ENCODE results near the gene IQCE. TPM values are rescaled to one million over a fixed set of nuclear protein-coding genes. Genes with fewer than 3 reads are reported as not detected.

IQCE gene
- total RNA-seq, 6 donors from 2014 or later, result 18.0 to 51.3 (median 23.9) TPM

DNA sequence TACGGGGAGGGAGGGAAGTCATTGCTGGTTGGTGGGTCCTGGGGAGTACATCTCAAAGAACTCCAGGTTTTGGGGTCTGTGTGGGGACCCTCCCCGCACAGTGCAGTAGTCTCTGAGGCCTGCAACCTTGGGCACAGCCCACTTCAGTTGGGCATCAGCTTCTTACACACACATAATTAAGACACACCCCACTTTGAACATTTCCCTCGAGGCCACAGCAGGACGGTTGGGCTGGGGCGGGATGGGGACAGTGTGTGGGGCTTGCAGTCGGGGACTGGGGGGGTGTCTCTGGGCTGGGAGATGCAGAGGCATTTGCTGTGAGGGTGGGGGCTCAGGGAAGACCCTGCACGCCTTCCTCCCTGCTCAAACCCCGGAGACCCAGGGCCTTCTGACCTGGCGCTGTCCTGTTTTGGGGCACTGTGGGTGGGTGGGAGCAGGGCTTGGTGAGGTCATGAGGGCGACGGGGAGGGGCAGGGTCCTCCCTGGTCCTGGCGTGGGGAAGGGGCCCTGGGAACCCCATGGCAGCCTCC, 38.0 kb upstream of the IQCE start:
- Histone ChIP-seq H3K27ac (peak overlapping the region; percentile 83 to 96 (median 90)), H3K27me3 (peaks cover 0 to 5% (median 1%) of the 10 kb centered on the region in 4 donors), H3K4me1 (peaks cover 65 to 73% (median 68%) of the 10 kb centered on the region in 4 donors), H3K4me3 (peak overlapping the region; percentile 8 to 71 (median 62)), H3K36me3 (peaks cover 0 to 8% (median 7%) of the 10 kb centered on the region in 4 donors), H3K9me3 (no peaks in the 10 kb centered on the region)
- WGBS, 2 donors, result 11 to 20% methylated on average over 3 to 7 of the region's 12 CpGs
- DNase-seq (no peak), ATAC-seq (ENCODE audit: low FRiP score in 2 of 2) (no peak)
- TF ChIP-seq, protein P1, sequence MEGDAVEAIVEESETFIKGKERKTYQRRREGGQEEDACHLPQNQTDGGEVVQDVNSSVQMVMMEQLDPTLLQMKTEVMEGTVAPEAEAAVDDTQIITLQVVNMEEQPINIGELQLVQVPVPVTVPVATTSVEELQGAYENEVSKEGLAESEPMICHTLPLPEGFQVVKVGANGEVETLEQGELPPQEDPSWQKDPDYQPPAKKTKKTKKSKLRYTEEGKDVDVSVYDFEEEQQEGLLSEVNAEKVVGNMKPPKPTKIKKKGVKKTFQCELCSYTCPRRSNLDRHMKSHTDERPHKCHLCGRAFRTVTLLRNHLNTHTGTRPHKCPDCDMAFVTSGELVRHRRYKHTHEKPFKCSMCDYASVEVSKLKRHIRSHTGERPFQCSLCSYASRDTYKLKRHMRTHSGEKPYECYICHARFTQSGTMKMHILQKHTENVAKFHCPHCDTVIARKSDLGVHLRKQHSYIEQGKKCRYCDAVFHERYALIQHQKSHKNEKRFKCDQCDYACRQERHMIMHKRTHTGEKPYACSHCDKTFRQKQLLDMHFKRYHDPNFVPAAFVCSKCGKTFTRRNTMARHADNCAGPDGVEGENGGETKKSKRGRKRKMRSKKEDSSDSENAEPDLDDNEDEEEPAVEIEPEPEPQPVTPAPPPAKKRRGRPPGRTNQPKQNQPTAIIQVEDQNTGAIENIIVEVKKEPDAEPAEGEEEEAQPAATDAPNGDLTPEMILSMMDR (IDR thresholded peaks at IDR 0.05), result no peak
- TF ChIP-seq POLR2A (IDR thresholded peaks at IDR 0.05) (no peak), EP300 (IDR thresholded peaks at IDR 0.05) (no peak), POLR2AphosphoS5 (IDR thresholded peaks at IDR 0.05) (no peak)

GRCh38 chr7:2521341-2521745, 37.4 kb upstream of the IQCE start:
- peak in 1 of 2 donors; percentile 83 for DNase-seq
- H3K36me3 ChIP-seq, result peaks cover 0 to 13% (median 9%) of the 10 kb centered on the region in 4 donors
- H3K27me3 ChIP-seq, result peaks cover 0 to 5% (median 1%) of the 10 kb centered on the region in 4 donors
- WGBS, 2 donors, result 33% methylated on average over 13 of the region's 21 CpGs; no CpG with 5 or more reads in 1 of the 2 donors
- TF ChIP-seq POLR2A (IDR thresholded peaks at IDR 0.05), result no peak
- no peak for TF ChIP-seq POLR2AphosphoS5 (IDR thresholded peaks at IDR 0.05)
- TF ChIP-seq, protein P1 (IDR thresholded peaks at IDR 0.05), result no peak
- TF ChIP-seq EP300 (IDR thresholded peaks at IDR 0.05), result no peak
- ATAC-seq (ENCODE audit: low FRiP score in 2 of 2), result no peak
- peak overlapping the region; percentile 8 to 71 (median 62) for H3K4me3 ChIP-seq
- H3K27ac ChIP-seq, result peak overlapping the region; percentile 83 to 96 (median 90)
- peaks cover 65 to 78% (median 73%) of the 10 kb centered on the region in 4 donors for H3K4me1 ChIP-seq
- H3K9me3 ChIP-seq, result no peaks in the 10 kb centered on the region

DNA sequence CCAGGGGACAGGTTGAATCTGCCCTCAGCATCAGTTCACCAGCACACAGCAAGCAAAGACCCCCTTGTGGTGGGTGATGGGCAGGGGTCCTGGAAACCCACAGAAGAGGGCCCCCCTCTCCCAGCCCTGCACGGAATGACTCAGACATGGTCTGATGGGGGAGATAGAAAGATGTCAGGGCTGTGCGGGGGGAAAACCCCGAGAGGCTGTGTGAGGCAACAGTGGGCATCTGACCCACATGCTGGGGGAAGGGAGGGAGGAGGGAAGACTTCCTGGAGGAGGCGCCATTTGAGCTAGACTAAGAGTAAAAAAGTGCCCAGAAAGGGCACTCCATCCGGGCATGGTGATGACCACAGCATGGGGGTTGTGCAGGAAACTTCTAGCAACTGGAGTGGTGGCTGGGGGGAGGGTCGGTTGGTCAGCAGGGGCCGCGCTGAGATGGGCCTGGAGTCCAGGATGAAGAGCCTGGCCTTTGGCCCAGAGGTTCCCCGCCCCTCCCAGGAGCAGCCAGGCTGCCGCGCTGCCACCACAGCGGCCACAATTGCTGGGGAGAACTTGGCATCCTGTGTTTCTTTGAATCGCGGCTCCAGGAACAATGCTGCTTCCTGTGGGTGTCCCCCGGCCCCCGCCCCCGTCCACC, 36.7 kb upstream of the IQCE start:
- peak overlapping the region in 3 of 4 donors; percentile 56 to 71 (median 68) for H3K4me3 ChIP-seq
- H3K27ac ChIP-seq, result peak overlapping the region; percentile 83 to 96 (median 90)
- ATAC-seq (ENCODE audit: low FRiP score in 2 of 2), result no peak
- 11 to 30% methylated on average over 8 to 12 of the region's 17 CpGs for WGBS, 2 donors
- H3K4me1 ChIP-seq, result peaks cover 65 to 85% (median 80%) of the 10 kb centered on the region in 4 donors
- no peak for TF ChIP-seq EP300 (IDR thresholded peaks at IDR 0.05)
- peak in 2 of 4 donors; percentile 29 to 31 for TF ChIP-seq POLR2A (IDR thresholded peaks at IDR 0.05)
- TF ChIP-seq POLR2AphosphoS5 (IDR thresholded peaks at IDR 0.05), result peak; percentile 47 to 66
- TF ChIP-seq, protein P1 (IDR thresholded peaks at IDR 0.05), result no peak
- peak; percentile 77 to 85 for DNase-seq
- H3K9me3 ChIP-seq, result no peaks in the 10 kb centered on the region
- peaks cover 0 to 21% (median 16%) of the 10 kb centered on the region in 4 donors for H3K36me3 ChIP-seq
- peaks cover 0 to 5% (median 1%) of the 10 kb centered on the region in 4 donors for H3K27me3 ChIP-seq

DNA sequence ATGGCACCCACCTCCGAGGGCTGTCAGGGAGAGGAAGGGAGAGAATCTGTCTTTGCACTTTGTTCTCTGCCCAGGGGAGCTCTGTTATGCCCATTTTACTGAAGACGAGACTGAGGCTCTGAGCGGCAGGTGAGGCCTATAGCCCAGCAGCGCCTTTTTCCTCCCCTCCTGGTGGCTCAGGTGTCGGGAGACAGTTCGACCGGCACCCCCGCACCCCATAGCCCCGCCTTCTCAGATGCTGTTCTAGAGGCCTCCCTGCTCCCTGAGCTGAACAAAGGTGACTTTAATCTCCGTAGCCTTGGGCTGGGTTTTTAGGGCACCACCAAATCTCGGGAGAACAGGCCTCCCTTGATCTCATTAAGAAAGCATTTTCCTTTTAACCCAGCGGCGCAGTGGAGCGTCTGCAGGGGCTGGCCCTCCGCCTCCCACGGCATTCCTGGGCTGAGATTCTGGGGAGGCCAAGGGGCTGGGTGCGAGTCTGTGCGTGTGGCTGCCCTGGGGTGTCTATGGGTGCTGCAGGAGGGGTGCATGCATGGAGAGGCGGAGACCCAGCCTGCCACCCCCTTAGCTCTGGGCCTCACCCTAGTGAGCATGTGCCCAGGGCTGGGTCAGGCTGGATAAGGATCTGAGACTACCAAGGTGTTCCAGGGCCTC, 35.9 kb upstream of the IQCE start:
- no peak for TF ChIP-seq EP300 (IDR thresholded peaks at IDR 0.05)
- TF ChIP-seq POLR2AphosphoS5 (IDR thresholded peaks at IDR 0.05), result no peak
- TF ChIP-seq, protein P1 (IDR thresholded peaks at IDR 0.05), result no peak
- TF ChIP-seq POLR2A (IDR thresholded peaks at IDR 0.05), result peak in 2 of 4 donors; percentile 5 to 21
- peaks cover 73 to 94% (median 88%) of the 10 kb centered on the region in 4 donors for H3K4me1 ChIP-seq
- peak overlapping the region; percentile 83 to 96 (median 90) for H3K27ac ChIP-seq
- H3K4me3 ChIP-seq, result peak overlapping the region; percentile 7 to 71 (median 62)
- DNase-seq (peak in 1 of 2 donors; percentile 69), ATAC-seq (ENCODE audit: low FRiP score in 2 of 2) (no peak)
- peaks cover 0 to 5% (median 1%) of the 10 kb centered on the region in 4 donors for H3K27me3 ChIP-seq
- WGBS, 2 donors, result 36 to 40% methylated on average over 4 to 18 of the region's 19 CpGs
- H3K36me3 ChIP-seq, result peaks cover 0 to 23% (median 19%) of the 10 kb centered on the region in 4 donors
- no peaks in the 10 kb centered on the region for H3K9me3 ChIP-seq

Data from upper lobe of left lung (tissue), 6 donors.